Loucy (cell line): ENCODE measurements around the gene GLDN.

ENCODE experiments used
- H2AFZ ChIP-seq: fragments of 200-600 bp; sonication (generic); 2 replicates; pipeline ENCODE4 v1.6.0; 2016; ENCODE audit warnings: antibody characterized with exemption, mild to moderate bottlenecking, low read length, moderate library complexity
- H3F3A ChIP-seq: fragments of 200-600 bp; 2 replicates; pipeline ENCODE4 v1.6.0; 2016; ENCODE audit warnings: antibody characterized with exemption, low read depth, mild to moderate bottlenecking
- H3K27me3 ChIP-seq: fragments of 200-600 bp; sonication (generic); 2 replicates; pipeline ENCODE4 v1.6.1; 2014; ENCODE audit warnings: low read length, mild to moderate bottlenecking; ENCODE audit not compliant: insufficient read depth, poor library complexity, severe bottlenecking
- H3K36me3 ChIP-seq: fragments of 200-600 bp; sonication (generic); 2 replicates; pipeline ENCODE4 v1.6.1; 2016; ENCODE audit warnings: low read length; ENCODE audit not compliant: insufficient read depth
- H3K4me1 ChIP-seq: fragments of 200-600 bp; sonication (generic); 2 replicates; pipeline ENCODE4 v1.5.1; 2014; ENCODE audit warnings: low read length, mild to moderate bottlenecking; ENCODE audit not compliant: insufficient read depth, poor library complexity, severe bottlenecking
- H3K4me2 ChIP-seq: fragments of 200-600 bp; sonication (generic); 2 replicates; pipeline ENCODE4 v1.6.0; 2014; ENCODE audit warnings: antibody characterized with exemption, low read length, low read depth, mild to moderate bottlenecking; ENCODE audit not compliant: poor library complexity, severe bottlenecking
- H3K4me3 ChIP-seq: fragments of 200-600 bp; sonication (generic); 2 replicates; pipeline ENCODE4 v1.5.1; 2014; ENCODE audit warnings: low read length, mild to moderate bottlenecking, mixed read lengths; ENCODE audit not compliant: poor library complexity, severe bottlenecking
- H3K79me2 ChIP-seq: fragments of 200-600 bp; sonication (generic); 2 replicates; pipeline ENCODE4 v1.6.1; 2014; ENCODE audit warnings: low read length; ENCODE audit not compliant: insufficient read depth
- H3K9ac ChIP-seq: fragments of 200-600 bp; sonication (generic); 2 replicates; pipeline ENCODE4 v1.6.0; 2014; ENCODE audit warnings: mild to moderate bottlenecking, low read depth, low read length, moderate library complexity; ENCODE audit not compliant: poor library complexity, severe bottlenecking
- H3K9me2 ChIP-seq: fragments of 200-600 bp; sonication (generic); replicated peaks from 2 replicates; pipeline ENCODE4 v1.6.1; 2016; ENCODE audit warnings: low read depth, low read length, mixed read lengths
- H3K9me3 ChIP-seq: fragments of 200-600 bp; sonication (generic); 2 replicates; pipeline ENCODE4 v1.6.1; 2014; ENCODE audit warnings: mild to moderate bottlenecking, antibody characterized with exemption, low read length, low read depth; ENCODE audit not compliant: insufficient read depth
- H4K20me1 ChIP-seq: fragments of 200-600 bp; sonication (generic); 2 replicates; pipeline ENCODE4 v1.6.0; 2014; ENCODE audit warnings: antibody characterized with exemption, low read length, mild to moderate bottlenecking; ENCODE audit not compliant: insufficient read depth, poor library complexity, severe bottlenecking
- CTCF ChIP-seq: fragments of 200-600 bp; sonication (generic); conservative IDR thresholded peaks from 2 replicates; pipeline ENCODE4 v1.5.1; 2014; ENCODE audit warnings: mild to moderate bottlenecking, antibody characterized with exemption, low read length
- EZH2phosphoT487 ChIP-seq: fragments of 200-600 bp; IDR thresholded peaks from 2 replicates; pipeline ENCODE4 v1.6.1; 2018; ENCODE audit warnings: antibody characterized with exemption, mild to moderate bottlenecking, moderate library complexity, borderline replicate concordance

The GLDN gene

GRCh38 chr15:51386029-51386428 lies 44.6 kb downstream of the GLDN start:
- no peaks in the 10 kb centered on the region for H4K20me1 ChIP-seq
- H3K36me3 ChIP-seq = no peaks in the 10 kb centered on the region
- H3K79me2 ChIP-seq = no peaks in the 10 kb centered on the region
- H3K4me2 ChIP-seq = no peak overlapping the region
- H3K27me3 ChIP-seq = no peaks in the 10 kb centered on the region
- no peaks in the 10 kb centered on the region for H3K9me2 ChIP-seq
- H3K9ac ChIP-seq = no peak overlapping the region
- TF ChIP-seq EZH2phosphoT487 = no peak
- no peak for TF ChIP-seq CTCF
- H3F3A ChIP-seq = no peaks in the 10 kb centered on the region
- no peak overlapping the region for H3K4me3 ChIP-seq
- no peaks in the 10 kb centered on the region for H3K9me3 ChIP-seq
- no peak overlapping the region for H2AFZ ChIP-seq
- no peaks in the 10 kb centered on the region for H3K4me1 ChIP-seq

- Histone ChIP-seq H3K4me2 (no peak overlapping the region), H3K27me3 (no peaks in the 10 kb centered on the region), H3F3A (no peaks in the 10 kb centered on the region), H2AFZ (no peak overlapping the region), H3K79me2 (no peaks in the 10 kb centered on the region), H3K4me1 (no peaks in the 10 kb centered on the region), H3K36me3 (no peaks in the 10 kb centered on the region), H3K9ac (no peak overlapping the region), H4K20me1 (no peaks in the 10 kb centered on the region), H3K9me3 (no peaks in the 10 kb centered on the region), H3K9me2 (no peaks in the 10 kb centered on the region), H3K4me3 (no peak overlapping the region)
- TF ChIP-seq EZH2phosphoT487 (no peak), CTCF (no peak)
Observed at GRCh38 chr15:51386486-51386885, 45.0 kb downstream of the GLDN start.

- H3K4me3 ChIP-seq = no peak overlapping the region
- no peaks in the 10 kb centered on the region for H4K20me1 ChIP-seq
- no peaks in the 10 kb centered on the region for H3K9me3 ChIP-seq
- no peaks in the 10 kb centered on the region for H3K9me2 ChIP-seq
- no peak overlapping the region for H3K9ac ChIP-seq
- H3K27me3 ChIP-seq = no peaks in the 10 kb centered on the region
- H2AFZ ChIP-seq = no peak overlapping the region
- TF ChIP-seq CTCF (no peak), EZH2phosphoT487 (no peak)
- no peaks in the 10 kb centered on the region for H3K79me2 ChIP-seq
- no peak overlapping the region for H3K4me2 ChIP-seq
- H3F3A ChIP-seq = no peaks in the 10 kb centered on the region
- no peaks in the 10 kb centered on the region for H3K36me3 ChIP-seq
- no peaks in the 10 kb centered on the region for H3K4me1 ChIP-seq
Observed at GRCh38 chr15:51386960-51387698, 45.7 kb downstream of the GLDN start.
